Measurements from ENCODE around the gene TASP1. TPM values are rescaled to one million over a fixed set of nuclear protein-coding genes. Genes with fewer than 3 reads are reported as not detected.
"Not testable (repeated sequence)": the region's sequence is repeated elsewhere in the genome, so short reads cannot be mapped to it uniquely, and the experiment has no call there.

The TASP1 gene
- total RNA-seq, 1 experiment from 2014 or later, result 9.5 TPM

DNA sequence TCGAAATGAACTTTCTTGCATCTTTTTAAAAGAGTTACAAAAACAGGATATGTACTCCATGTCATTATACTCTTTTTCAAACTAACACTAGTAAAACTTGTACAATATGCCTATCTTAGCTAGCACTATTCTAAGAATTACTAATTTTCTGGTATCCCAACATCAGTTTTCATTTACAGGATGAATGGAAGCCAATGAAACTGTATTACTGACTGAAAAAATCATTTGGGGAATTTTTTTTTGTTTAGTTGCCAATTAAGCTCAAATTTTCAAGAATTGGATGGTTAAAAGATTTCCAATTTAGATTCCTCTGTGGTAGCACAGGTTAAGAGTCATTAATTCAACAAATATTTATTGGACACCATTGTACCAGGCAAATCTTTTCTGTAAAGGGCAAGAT is 30.7 kb downstream of the TASP1 start:
- H2AK5ac ChIP-seq (ENCODE audit: insufficient read length, low read length), result no peak overlapping the region
- H2BK20ac ChIP-seq (ENCODE audit: low read depth, low read length, poor library complexity, severe bottlenecking), result no peak overlapping the region

DNA sequence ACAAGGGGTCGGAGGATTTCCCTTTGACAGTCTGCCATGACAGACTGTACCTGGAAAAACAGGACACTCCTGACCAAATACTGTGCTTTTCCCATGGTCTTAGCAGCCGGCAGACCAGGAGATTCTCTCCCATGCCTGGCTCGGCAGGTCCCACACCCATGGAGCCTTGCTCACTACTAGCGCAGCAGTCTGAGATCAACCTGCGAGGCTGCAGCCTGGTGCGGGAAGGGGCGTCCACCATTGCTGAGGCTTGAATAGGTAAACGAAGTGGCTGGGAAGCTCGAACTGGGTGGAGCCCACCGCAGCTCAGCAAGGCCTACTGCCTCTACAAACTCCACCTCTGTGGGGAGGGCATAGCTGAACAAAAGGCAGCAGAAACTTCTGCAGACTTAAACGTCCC is 45.3 kb downstream of the TASP1 start:
- H3T11ph ChIP-seq (ENCODE audit: low read length); H3K79me2 ChIP-seq (ENCODE audit: insufficient read depth, low read length); H2BK120ac ChIP-seq (ENCODE audit: low read depth, low read length, poor library complexity, severe bottlenecking); H2AFZ ChIP-seq (ENCODE audit: low read length); H3K27ac Mint-ChIP-seq; H4K20me1 ChIP-seq (ENCODE audit: control insufficient read depth, insufficient read depth, insufficient read length); H3K79me1 ChIP-seq (ENCODE audit: insufficient read depth, low read depth, low read length, poor library complexity, severe bottlenecking); H2BK20ac ChIP-seq (ENCODE audit: low read depth, low read length, poor library complexity, severe bottlenecking); H3K27me3 Mint-ChIP-seq (ENCODE audit: low read depth); H2BK12ac ChIP-seq (ENCODE audit: insufficient read length, low read depth, low read length); H3K9me3 Mint-ChIP-seq; H3K4me2 ChIP-seq (ENCODE audit: insufficient read depth, insufficient read length, low read length); H3K4me3 Mint-ChIP-seq; H3K4ac ChIP-seq (ENCODE audit: low read depth, low read length); H3K23ac ChIP-seq (ENCODE audit: insufficient read length, low read depth, low read length); H3K56ac ChIP-seq (ENCODE audit: insufficient read length, low read depth, low read length); H3K14ac ChIP-seq (ENCODE audit: insufficient read depth, low read length); H3K9ac ChIP-seq (ENCODE audit: extremely low read depth, insufficient read length, low read length); H2AK5ac ChIP-seq (ENCODE audit: insufficient read length, low read length); H3K23me2 ChIP-seq (ENCODE audit: insufficient read length, low read depth, low read length, poor library complexity, severe bottlenecking); H2BK5ac ChIP-seq (ENCODE audit: insufficient read length, low read length); H4K5ac ChIP-seq (ENCODE audit: insufficient read length, low read depth, low read length); H3K27ac ChIP-seq (ENCODE audit: insufficient read length, low read depth, low read length); H3K18ac ChIP-seq (ENCODE audit: insufficient read length, low read depth, low read length); H3K27me3 ChIP-seq (ENCODE audit: insufficient read depth, low read length); DNase-seq; H4K91ac ChIP-seq (ENCODE audit: insufficient read length, low read depth, low read length); H3K4me1 Mint-ChIP-seq; H3K9me3 ChIP-seq (ENCODE audit: control insufficient read depth, low read depth, low read length); H3K4me1 ChIP-seq (ENCODE audit: insufficient read depth, low read length); H2BK15ac ChIP-seq (ENCODE audit: low read depth, low read length); H4K8ac ChIP-seq (replicated peaks; ENCODE audit: insufficient read length, low read depth, low read length): not testable (repeated sequence)
- WGBS (ENCODE audit: extremely low coverage, insufficient read length, low lambda C conversion rate), result no CpG with 5 or more reads among the region's 11 CpGs
- peaks cover 0 to 14% (median 3%) of the 10 kb centered on the region in 3 experiments; a peak in 5 of 7 replicates for H3K36me3 Mint-ChIP-seq (ENCODE audit: insufficient read depth in 1 of 3, low read depth in 3 of 3)

More for the DNA sequence above, 30.7 kb downstream of the TASP1 start:
- Histone ChIP-seq H3K9ac (ENCODE audit: extremely low read depth, insufficient read length, low read length) (no peak overlapping the region), H3K23ac (ENCODE audit: insufficient read length, low read depth, low read length) (no peak overlapping the region), H2BK12ac (ENCODE audit: insufficient read length, low read depth, low read length) (no peak overlapping the region), H3K27me3 (ENCODE audit: insufficient read depth, low read length) (no peaks in the 10 kb centered on the region), H4K91ac (ENCODE audit: insufficient read length, low read depth, low read length) (no peak overlapping the region), H3K56ac (ENCODE audit: insufficient read length, low read depth, low read length) (no peak overlapping the region), H2BK5ac (ENCODE audit: insufficient read length, low read length) (no peak overlapping the region), H3K79me2 (ENCODE audit: insufficient read depth, low read length) (no peaks in the 10 kb centered on the region), H3K79me1 (ENCODE audit: insufficient read depth, low read depth, low read length, poor library complexity, severe bottlenecking) (no peaks in the 10 kb centered on the region), H2BK15ac (ENCODE audit: low read depth, low read length) (no peak overlapping the region), H3K23me2 (ENCODE audit: insufficient read length, low read depth, low read length, poor library complexity, severe bottlenecking) (no peaks in the 10 kb centered on the region), H3K4me2 (ENCODE audit: insufficient read depth, insufficient read length, low read length) (no peak overlapping the region), H2AFZ (ENCODE audit: low read length) (no peak overlapping the region), H3K18ac (ENCODE audit: insufficient read length, low read depth, low read length) (no peak overlapping the region), H3K4me1 (ENCODE audit: insufficient read depth, low read length) (no peaks in the 10 kb centered on the region), H3K14ac (ENCODE audit: insufficient read depth, low read length) (no peak overlapping the region), H4K8ac (replicated peaks; ENCODE audit: insufficient read length, low read depth, low read length) (no peak overlapping the region), H3K9me3 (ENCODE audit: control insufficient read depth, low read depth, low read length) (no peaks in the 10 kb centered on the region), H3K4ac (ENCODE audit: low read depth, low read length) (no peak overlapping the region), H4K5ac (ENCODE audit: insufficient read length, low read depth, low read length) (no peak overlapping the region), H4K20me1 (ENCODE audit: control insufficient read depth, insufficient read depth, insufficient read length) (no peaks in the 10 kb centered on the region), H2BK120ac (ENCODE audit: low read depth, low read length, poor library complexity, severe bottlenecking) (no peak overlapping the region), H3K27ac (ENCODE audit: insufficient read length, low read depth, low read length) (no peak overlapping the region), H3T11ph (ENCODE audit: low read length) (no peak overlapping the region)
- Mint-ChIP-seq H3K27ac (no peak overlapping the region), H3K27me3 (ENCODE audit: low read depth) (no peaks in the 10 kb centered on the region), H3K4me1 (no peaks in the 10 kb centered on the region), H3K9me3 (peaks cover 0 to 4% of the 10 kb centered on the region in 2 experiments; a peak in 1 of 5 replicates), H3K36me3 (ENCODE audit: insufficient read depth in 1 of 3, low read depth in 3 of 3) (peaks cover 7 to 18% (median 12%) of the 10 kb centered on the region in 3 experiments), H3K4me3 (no peak overlapping the region)
- no CpG with 5 or more reads among the region's 1 CpG for WGBS (ENCODE audit: extremely low coverage, insufficient read length, low lambda C conversion rate)
- DNase-seq, result no peak
- TF ChIP-seq, protein P1, sequence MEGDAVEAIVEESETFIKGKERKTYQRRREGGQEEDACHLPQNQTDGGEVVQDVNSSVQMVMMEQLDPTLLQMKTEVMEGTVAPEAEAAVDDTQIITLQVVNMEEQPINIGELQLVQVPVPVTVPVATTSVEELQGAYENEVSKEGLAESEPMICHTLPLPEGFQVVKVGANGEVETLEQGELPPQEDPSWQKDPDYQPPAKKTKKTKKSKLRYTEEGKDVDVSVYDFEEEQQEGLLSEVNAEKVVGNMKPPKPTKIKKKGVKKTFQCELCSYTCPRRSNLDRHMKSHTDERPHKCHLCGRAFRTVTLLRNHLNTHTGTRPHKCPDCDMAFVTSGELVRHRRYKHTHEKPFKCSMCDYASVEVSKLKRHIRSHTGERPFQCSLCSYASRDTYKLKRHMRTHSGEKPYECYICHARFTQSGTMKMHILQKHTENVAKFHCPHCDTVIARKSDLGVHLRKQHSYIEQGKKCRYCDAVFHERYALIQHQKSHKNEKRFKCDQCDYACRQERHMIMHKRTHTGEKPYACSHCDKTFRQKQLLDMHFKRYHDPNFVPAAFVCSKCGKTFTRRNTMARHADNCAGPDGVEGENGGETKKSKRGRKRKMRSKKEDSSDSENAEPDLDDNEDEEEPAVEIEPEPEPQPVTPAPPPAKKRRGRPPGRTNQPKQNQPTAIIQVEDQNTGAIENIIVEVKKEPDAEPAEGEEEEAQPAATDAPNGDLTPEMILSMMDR (conservative IDR thresholded peaks at IDR 0.05), result no peak

Data from H9 (cell line).